ENCODE data around the gene ARRDC2.
"Not testable (repeated sequence)": the region's sequence is repeated elsewhere in the genome, so short reads cannot be mapped to it uniquely, and the experiment has no call there.

ARRDC2 gene

GRCh38 chr19:17993076-17993813 lies 14.7 kb upstream of the ARRDC2 start:
- DNase-seq = no peak

GRCh38 chr19:17996826-17997316 lies 11.1 kb upstream of the ARRDC2 start:
- DNase-seq = peak; percentile 84

DNA sequence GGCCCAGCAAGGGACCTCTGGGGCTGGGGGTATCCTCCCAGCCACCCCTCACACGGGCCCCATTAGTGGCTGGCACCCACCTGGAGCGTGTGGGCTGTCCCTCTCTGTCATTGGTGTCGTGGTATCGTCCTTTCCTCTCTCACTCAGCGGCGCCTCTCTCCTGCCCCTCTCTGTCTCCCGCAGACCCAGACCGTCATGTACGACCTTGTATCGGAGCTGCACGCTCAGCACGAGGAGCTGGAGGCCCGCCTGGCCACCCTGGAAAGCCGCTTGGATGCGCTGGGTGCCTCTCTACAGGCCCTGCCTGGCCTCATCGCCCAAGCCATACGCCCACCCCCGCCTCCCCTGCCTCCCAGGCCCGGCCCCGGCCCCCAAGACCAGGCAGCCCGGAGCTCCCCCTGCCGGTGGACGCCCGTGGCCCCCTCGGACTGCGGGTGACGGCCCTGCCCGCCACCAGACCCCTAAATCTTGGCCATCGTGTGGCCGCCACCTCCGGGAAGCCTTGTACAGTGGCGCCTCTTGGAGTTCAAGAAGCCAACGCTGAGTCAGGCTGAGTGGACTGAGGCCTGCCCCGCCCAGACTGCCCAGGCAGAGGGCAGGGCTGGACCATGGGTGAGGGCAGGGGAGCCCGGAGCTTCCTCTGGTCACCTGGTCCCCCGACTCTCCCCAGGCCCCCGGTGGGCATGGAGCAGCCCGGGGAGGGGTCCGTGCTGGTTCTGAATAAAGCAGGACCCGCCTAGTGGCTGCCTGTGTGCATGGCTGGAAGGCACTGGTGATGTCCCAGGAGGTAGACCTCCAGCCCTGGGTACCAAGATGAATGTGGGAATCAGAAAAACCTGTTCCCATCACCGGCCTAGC lies 9.8 kb upstream of the ARRDC2 start:
- DNase-seq = peak; percentile 67

- DNase-seq = peak; percentile 26
Measured at GRCh38 chr19:17998827-17999150, 9.2 kb upstream of the ARRDC2 start.

GRCh38 chr19:17999684-18000479 lies 8.1 kb upstream of the ARRDC2 start:
- DNase-seq = no peak

GRCh38 chr19:18000480-18000914 lies 7.5 kb upstream of the ARRDC2 start:
- DNase-seq = no peak

DNA sequence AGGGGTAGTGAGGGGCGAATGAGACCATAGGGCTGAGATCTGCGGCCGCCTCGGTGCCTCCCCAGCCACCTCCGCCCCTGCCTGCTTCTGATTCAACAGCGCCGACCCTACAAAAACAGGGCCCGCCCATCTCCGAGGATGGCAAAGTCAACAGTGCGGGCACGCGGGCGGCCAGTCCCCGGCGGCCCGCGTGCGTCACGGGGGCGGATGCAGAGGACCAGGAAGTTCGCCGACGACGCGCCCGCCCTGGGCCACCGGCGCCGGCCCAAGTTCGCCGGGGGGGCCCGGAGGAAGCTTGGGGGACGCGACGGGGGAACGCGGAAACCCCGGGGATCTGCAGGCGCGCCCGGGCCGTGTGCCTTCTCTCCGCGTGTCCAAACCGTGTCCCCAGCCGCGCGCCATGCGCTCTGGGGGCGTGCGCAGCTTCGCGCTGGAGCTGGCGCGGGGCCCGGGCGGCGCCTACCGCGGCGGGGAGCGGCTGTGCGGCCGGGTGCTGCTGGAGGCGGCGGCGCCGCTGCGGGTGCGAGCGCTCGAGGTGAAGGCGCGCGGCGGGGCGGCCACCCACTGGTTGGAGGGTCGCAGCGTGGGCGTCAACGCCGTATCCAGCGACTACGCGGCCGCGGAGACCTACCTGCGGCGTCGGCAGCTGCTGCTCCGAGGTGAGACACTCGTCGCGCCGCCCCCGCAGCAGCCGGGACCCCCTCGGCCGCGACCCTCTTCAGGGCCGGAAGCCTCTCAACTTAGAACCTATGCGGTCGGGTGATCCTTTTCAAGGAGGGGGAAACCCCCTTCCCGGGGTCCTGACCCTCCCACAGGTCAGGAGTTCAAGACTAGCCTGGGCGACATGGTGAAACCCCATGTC lies 6.8 kb upstream of the ARRDC2 start:
- peak; percentile 87 for DNase-seq

GRCh38 chr19:18001777-18002345 lies 6.1 kb upstream of the ARRDC2 start:
- DNase-seq = no peak

DNA sequence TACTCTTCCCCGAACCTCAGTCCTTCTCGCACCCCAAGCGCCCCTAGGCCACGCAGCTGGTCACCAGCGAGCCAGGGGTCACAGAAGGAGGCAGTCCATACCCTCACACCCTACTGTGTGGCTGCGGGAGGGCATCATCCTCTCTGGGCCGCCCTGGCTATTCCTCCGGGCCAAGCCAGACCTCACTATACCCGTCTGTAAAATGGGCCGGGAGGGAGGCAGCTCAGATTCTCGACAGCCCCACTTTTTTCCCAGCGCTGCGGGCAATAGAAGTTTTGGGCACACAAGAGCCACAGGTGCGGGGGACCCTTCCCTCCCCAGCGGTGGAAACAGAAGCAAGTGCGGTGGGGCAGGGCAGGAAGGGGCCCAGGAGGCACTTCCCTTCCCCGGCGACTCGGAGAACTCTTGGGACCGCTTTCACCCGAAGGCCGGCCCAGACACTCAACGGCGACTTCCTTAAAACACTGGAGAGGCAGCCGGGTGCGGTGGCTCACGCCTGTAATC lies 5.6 kb upstream of the ARRDC2 start:
- no peak for DNase-seq

- not testable (repeated sequence) for DNase-seq
Measured at GRCh38 chr19:18005750-18006149, 2.2 kb upstream of the ARRDC2 start.

DNA sequence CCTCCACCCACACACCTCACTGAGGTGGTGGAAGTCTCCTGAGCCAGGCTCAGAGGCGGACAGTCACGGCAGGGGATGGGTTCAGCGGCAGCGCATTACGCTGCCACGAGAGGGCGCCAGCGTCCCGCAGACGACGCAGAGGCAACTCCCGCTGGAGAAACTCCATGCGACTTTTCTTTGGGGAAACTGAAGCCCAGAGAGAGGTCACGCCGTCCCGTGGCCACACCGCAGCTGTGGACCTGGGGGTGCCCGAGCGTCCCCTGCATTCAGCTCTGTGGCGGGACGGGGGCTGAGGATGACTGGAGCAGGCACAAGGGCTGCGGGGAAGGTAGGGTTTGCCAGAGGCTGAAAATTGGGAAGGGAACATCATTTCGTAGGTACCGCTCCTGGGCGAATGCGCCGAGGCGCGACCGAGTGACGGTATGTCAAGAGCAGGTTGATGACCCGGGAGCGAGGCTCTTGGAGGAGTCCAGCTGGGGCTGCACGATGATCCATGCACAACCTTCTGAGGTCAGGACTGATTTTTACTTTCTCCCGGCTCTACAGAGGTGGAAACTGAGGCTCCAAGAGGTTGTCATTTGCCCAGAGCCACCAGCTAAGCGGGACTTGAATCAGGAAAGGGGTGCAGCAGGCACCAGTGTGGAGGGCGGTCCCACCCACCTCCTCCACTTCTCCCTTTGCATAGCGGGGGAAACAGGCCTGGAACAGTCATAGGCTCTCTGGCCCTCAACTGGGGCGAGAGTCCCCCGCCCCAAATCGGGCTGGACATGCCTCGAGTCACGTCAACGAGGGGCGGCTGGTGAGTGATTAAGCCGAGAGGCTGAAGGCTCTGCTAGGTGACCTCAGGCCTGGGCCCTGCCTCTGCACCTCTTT lies 690 bp upstream of the ARRDC2 start:
- peak; percentile 84 for DNase-seq

DNA sequence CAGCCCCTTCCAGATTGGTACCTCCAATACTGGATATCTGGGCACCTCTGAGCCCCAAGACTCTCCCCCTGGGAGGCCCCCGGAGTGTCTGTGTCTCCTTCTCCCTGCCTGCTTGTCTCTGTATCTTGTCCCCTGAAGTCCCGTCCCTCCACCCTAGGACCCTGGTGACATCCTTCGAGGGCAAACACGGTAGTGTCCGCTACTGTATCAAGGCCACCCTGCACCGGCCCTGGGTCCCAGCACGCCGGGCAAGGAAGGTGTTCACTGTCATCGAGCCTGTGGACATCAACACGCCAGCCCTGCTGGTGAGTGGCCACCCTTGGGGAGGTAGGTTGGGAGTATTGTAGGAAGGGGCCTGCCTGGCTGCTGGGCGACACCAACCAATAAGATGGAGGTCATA lies 844 bp downstream of the ARRDC2 start:
- DNase-seq = no peak

DNA sequence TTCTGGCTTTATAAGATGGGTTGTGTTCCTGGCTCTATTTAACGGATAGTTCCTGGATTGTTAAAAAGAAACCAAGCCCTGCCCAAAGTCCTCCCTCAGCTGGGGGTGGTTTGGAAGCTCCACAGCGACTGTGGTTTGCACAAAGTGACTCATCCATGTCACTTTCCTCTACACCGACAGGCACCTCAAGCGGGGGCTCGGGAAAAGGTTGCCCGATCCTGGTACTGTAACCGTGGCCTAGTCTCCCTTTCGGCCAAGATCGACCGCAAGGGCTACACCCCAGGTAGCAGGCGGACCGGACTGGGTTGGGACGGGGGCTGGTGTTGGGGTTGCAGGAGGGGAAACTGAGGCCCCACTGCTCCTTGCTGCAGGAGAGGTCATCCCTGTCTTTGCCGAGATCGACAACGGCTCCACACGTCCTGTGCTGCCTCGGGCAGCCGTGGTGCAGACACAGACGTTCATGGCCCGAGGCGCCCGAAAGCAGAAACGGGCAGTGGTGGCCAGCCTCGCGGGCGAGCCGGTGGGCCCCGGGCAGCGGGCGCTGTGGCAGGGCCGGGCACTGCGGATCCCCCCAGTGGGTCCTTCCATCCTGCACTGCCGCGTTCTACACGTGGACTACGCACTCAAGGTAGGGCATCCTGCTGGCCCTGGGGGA lies 1.6 kb downstream of the ARRDC2 start:
- no peak for DNase-seq

DNA sequence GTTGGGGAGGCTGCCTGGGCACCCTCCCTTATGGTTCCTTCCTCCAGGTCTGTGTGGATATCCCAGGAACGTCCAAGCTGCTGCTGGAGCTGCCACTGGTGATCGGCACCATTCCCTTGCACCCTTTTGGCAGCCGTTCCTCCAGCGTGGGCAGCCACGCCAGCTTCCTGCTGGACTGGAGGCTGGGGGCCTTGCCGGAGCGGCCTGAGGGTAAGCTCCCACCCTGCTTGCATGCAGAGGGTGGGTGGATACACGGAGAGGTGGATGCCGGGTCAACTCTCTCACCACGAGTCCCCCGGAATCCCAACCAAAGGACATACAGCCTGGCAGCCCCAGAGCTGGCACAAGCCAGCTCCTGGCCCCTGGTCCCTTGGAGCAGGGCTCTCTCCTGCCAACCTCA lies 2.2 kb downstream of the ARRDC2 start:
- no peak for DNase-seq

DNA sequence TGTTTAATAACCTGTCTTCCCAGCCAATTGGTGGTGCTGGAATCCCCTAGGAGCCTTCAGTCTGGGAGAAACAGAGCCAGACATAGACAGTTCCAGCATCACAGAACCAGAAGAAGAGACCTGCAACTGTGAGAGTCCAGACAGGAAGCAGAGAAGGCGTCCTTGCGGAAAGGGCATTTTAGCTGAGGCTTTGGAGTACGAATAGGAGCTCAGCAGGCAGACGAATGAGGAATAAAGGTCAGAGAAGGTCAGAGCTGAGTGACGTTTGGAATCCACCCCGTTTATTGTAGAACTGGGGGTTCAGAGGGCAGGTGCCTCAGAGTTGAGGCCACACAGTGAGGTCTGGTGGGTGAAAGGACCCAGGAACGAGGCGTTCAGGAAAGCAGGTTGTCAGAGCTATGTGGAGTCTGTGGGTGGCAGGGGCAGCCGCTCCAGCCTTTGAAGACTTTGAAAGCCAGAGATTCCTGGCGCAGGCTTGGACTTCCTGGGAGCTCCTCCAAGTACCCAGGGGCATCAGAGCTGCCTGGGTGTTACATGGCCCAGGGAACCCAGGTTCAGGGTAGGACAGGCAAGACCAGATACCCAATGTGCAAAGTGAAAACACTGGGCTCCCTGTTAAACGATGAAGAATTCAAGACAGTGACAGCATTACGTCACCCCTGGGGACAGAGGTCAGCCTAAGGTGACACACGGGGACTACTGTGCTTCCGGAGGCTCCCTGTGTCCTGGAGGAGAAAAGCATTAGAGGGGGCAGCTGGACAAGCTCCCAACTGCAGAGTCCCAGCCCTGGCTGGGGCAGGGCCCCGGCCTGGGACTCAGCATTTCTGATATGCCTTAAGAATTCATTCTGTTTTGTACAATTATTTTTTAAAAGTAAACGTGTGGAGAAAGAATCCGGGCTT lies 5.5 kb downstream of the ARRDC2 start:
- DNase-seq = no peak

DNA sequence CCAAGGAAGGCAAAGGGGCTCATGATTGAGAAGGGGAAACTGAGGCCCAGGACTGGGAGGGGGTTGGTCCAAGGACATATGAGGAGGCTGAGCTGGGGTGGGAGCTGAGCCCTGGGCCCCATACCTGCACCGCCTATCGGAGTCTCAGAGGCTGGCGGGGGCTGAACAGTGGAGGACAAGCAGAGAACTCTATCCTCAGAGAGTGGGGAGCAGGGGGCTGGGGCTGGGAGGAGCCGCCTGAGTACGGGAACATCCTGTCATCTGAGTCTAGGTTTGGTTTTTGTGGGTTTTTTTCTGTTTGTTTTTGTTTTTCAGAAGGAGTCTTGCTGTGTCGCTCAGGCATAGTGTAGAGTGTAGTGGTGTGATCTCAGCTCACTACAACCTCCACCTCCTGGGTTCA lies 6.2 kb downstream of the ARRDC2 start:
- DNase-seq = no peak

- DNase-seq = no peak
Measured at GRCh38 chr19:18016209-18016910, 8.4 kb downstream of the ARRDC2 start.

Data from RPMI8226 (cell line).